SH-SY5Y (cell line): ENCODE results near the gene ITPR3.

Source experiments
- GATA2 ChIP-seq: IDR thresholded peaks from 2 replicates; pipeline ENCODE4 v1.6.1; 2011; ENCODE audit warnings: mild to moderate bottlenecking, low read depth, low read length
- GATA3 ChIP-seq: IDR thresholded peaks from 2 replicates; pipeline ENCODE4 v1.6.1; 2011; ENCODE audit warnings: low read depth, mild to moderate bottlenecking, low read length, moderate library complexity

ITPR3 gene

DNA sequence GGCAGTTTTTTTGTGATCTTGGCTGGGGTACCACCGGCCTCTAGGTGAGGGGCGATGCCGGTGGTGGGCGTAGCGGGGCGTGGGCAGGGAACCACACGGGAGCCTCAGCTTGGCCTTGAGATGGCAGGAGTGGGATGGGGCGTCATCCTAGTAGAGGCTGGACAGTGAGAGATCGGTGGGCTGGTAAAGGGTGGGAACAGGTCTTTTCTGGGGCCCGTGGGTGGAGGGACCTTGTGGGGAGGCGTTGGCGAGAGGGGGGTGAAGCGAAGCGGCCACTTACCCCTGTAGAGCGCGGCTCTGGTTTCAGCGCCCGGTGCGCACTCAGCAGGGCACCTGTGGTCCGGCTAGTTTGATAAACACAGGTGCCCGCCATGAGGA lies 12.0 kb downstream of the ITPR3 start:
- TF ChIP-seq GATA3 (no peak), GATA2 (no peak)

DNA sequence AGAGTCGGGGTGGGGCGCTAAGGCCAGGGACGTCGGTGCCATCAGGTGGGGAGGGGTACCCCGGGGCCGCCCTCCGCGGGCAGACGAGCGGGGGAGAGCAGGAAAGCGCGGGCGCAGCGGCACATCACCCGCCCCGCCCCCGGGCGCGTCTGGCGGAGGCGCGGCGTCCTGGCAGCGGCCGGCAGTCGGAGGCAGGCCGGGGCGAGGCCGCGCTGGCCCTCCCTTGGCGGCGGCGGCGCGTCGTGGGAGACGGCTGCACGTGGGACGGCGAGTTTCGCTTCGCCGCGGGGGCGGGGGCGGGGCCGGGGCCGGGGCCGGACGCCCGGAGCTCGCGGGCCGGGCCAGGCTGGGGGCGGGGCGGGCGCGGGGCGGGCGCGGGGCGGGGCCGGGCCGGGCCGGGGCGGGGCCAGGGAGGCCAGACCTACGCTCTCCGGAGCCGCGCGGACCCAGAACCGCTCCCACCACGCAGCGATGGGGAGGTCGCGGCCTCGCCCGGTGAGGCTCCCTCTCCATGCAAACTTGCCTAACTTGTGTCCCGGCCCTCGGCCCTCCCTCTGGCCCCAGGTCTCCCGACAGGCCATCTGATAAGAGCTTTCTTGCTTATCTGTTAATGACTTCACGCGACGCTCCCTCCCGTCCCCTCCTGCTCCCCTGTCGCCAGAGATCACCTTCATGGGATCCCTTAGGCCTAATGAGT lies 12.5 kb downstream of the ITPR3 start:
- no peak for TF ChIP-seq GATA3
- TF ChIP-seq GATA2: peak; percentile 71

DNA sequence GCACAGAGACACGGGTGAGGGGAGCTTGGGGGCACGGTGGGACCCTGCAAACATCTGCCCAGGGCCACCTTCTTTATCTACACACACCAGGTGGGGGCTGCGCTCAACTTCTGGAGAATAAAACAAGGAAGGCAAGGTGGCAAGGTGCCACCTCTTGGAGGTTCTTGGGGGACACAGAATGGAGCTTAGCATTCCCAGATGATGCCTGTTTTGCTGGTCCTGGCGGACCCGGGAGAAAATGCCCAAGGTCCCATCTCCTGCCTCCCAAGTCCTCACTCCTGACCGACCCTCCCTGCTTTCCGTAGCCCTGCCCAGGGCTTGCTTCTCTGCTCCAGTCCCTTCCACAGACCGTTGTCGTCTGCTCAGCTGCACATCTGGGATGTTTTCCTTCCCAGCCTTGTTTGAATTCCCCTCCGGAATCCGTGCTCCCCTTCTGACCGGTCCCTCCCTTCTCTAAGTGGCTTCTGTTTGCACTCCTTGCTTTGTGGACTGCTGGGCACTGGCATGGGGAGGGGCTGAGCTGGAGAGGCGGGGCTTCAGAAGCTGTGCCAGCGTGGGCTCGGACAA lies 13.1 kb downstream of the ITPR3 start:
- TF ChIP-seq GATA2 (no peak), GATA3 (no peak)

DNA sequence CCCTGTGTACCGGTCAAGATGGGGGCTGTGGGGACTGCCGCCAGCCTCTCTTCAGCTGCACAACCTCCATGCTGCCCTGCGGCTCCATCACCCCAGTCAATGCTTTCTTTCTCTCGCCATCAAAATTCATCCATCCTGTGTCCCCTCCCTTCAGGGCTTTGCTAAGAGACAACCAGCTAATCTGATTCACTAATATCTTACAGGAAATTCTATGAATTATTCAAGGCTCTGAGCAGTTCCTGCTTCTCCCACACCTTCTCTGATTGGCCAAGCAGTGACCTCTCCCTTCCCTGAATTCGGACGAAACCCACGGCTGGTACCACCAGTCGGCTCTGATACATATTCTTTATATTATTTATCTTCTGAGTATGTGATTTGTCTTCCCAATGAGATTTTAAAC lies 13.8 kb downstream of the ITPR3 start:
- TF ChIP-seq GATA3 (no peak), GATA2 (no peak)

DNA sequence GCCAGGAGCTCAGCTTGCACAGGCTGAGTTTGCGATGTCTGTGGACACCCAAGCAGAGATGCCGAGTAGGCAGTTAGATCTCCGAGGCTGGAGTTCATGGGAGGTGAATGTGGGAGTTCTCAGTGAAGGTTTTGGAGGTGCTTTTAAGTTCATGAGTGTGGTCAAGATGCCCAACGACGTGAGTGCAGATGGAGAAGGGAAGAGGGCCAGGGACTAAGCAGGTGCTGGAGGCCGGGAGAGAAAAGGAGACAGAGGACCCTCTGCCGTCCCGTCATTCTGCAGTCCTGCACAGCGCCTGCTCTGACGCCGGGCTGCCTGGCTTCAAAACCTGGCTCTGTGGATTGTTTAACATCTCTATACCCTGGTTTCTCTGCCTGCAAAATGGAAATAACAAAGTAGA lies 15.5 kb downstream of the ITPR3 start:
- no peak for TF ChIP-seq GATA2
- TF ChIP-seq GATA3: no peak

DNA sequence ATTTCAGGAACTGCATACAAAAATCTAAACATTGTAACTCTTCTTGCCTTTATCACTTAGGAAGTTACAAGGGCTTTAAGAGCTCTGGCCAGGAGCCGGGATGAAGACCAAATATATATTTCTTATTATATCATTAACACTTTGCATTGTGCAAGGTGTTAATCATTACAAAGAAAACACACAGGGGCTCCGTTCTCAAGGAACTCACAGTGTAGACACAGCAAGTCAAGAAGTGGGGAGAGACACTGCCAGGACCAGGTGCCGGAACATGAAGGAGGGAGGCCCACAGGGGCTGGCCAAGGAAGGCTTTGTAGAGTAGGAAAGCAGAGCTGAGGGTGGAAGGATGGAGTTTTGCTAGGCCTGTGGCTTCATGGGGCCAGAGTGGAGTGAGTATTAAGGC lies 17.4 kb downstream of the ITPR3 start:
- no peak for TF ChIP-seq GATA2

DNA sequence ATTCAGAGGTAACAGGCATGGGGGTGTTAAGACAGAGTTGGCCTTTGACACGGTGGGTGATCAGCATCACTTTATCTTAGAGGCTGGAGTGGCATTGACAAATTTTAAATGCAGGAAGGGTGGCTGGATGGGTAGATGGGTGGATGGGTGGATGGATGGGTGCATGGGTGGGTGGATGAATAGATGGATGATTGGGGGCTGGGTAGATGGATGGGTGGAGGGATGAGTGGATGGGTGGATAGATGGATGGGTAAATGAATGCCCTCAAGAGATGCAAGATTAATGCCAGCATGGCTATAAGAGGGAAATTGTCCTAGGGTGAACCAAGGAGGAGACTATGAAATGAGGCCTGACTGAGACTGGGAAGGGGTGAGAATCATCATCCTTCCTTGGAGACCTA lies 18.4 kb downstream of the ITPR3 start:
- TF ChIP-seq GATA3: no peak
- TF ChIP-seq GATA2: no peak

DNA sequence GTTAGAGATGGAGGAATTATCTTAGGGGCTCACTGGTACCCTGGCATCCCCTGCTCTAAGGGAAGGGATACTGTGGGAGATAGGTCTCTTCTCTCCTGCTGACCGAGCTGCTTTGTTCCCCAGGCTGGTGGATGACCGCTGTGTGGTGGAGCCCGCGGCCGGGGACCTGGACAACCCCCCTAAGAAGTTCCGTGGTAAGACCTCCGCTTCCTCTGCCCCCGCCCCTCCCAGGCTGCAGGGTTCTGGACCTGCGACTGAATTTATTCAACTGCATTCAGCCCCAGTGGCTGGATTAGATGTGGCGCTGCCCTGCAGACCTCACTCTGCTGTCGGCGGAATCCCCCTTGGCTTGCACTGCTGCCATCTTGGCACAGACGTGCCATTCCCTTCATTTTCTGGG lies 19.2 kb downstream of the ITPR3 start:
- TF ChIP-seq GATA3 (no peak), GATA2 (no peak)

DNA sequence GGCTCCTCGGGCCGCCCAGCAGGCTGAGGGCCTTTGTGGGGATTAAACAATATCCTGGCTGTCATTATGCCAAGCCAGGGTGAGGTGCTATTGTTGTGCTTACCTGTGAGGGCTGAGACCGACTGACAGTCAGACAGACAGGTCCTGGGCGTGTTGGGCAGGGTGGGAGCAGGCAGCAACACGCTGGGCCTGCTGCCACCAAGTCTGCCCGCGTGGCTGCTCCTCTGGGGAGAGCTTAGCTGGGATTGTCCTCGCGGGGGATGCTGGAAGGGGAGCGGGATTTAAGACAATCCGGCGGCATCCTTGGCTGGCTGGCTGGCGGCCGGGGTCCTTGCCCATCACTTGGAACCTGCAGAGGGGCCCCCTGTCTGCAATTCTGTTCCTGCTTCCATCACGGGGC lies 20.0 kb downstream of the ITPR3 start:
- TF ChIP-seq GATA2 (no peak), GATA3 (no peak)

DNA sequence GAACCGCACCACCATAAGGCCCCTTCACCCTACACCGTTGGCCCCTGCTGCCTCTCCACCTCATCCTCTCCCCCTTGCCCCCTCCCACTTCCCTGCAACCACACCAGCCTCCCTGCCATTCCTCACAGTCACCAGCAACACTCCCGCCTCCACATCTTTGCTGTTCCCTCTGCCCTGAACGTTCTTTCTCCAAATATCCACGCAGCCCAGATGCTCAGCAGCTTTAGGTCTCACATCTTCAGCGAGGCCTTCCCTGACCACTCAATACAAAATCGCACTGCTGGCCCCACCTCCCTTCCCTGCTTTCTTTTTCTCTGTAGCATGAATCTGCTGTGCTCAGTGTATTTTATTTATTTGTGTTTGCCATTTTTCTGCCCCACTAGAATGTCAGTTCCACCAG lies 20.5 kb downstream of the ITPR3 start:
- no peak for TF ChIP-seq GATA2
- no peak for TF ChIP-seq GATA3

DNA sequence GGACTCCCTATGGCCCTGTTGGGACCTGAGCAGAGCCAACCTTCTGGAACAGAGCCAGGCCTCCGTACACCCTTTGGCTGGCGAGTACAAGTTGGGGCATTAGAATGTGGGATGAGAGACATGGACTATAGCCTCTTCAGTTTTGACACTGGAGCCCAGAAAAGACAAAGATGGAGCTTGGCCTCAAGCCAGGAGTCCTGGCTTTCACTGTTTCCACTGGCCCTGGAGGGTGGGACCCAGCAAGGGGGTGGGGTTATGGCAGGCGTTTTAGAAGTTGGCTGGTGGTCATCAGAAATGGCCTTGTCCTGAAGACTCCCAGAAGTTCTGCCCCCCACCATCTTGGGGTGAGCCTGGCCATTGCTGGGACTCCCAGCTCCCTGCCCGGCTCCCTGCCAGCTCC lies 21.8 kb downstream of the ITPR3 start:
- no peak for TF ChIP-seq GATA3
- no peak for TF ChIP-seq GATA2

DNA sequence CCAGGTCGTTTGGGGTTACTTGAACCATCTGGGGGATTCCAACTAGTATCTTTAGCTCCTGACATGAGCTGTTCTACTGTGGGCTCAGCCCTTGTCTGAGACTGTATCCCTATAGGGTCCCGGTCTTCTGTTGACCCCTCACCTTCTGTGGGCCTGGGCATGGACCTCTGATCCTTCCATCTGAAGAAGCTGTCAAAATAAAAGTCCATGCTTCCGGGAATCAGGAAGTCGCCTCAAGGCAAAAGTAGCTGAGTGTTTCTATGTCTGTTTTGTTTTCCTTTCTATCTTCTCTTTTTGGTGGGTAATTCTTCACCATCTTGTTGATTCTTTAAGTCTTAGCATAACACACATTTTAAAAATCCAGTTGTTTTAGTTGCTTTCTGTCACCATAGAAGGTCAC lies 30.3 kb downstream of the ITPR3 start:
- TF ChIP-seq GATA2: no peak
- no peak for TF ChIP-seq GATA3

DNA sequence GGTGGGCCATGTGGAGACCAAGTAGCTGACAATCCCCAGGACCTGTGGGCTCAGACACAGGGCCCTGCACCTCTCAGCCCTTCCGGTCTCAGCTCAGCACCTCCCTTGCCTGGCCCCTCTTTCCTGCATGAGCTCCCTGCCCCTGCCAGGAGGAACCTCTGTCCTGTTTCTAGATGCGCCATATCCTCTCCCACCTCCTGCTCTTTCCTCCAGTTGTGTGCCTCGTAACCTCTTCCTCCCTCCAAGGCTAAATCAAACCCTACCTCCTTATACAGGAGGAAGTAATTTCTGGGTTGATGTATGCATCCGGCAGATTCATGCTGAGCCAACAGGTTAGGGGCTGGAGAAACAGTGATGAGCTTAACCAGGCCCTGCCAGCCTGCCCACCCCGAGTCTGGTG lies 30.9 kb downstream of the ITPR3 start:
- TF ChIP-seq GATA3 (no peak), GATA2 (no peak)

DNA sequence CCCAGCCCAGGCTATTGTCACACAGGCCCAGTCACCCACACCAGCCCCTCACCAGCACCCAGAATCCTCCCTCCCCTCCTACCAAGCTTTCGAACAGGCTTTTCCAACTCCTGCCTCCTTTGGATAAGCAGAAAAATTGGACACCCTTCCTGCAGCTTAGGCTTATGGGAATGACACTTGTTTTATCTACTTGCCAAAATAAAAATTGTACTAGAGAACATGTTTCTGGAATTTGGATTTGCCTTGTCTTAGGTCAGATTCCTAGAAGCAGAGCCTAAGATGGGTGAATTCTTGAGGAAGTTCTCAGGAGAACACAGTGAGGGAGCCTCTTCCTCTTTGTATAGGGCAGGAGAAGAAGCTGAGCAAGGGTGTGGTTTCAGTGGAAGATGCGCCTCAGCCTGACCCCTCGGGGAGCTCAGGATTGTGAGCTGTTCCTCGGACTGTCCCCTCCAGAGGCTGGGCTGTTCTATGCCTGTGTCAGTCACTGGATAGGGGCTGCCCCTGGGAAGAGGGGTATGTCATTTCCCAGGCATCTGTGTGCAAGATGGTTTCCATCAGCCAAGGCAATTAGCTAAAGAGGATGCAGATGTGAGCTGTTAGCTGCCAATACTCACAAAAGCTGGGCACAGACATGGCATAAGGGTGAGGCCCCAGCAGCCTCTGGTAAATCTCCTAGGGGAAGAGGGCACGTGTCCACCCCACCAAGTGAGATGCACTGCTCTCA lies 33.9 kb downstream of the ITPR3 start:
- TF ChIP-seq GATA3: no peak
- no peak for TF ChIP-seq GATA2

DNA sequence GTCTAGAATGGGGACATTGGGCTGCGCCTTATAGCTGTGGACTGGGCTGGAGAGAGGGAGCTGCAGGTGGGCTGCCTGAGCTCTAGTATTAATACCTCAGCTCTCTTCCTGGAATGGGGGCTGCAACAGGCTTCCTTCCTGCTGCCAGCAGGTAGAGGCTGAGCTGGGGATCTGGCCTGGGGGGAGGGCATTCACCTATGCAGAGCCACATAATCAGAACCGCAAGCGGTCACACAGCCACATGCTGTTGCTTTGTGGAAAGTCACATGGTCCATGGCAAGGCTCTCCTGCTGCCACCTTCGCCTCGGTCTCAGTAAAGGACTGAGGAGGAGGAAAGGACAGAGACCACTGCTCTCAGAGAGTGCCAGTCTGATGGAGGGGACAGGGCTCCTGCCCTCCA lies 35.7 kb downstream of the ITPR3 start:
- no peak for TF ChIP-seq GATA3
- TF ChIP-seq GATA2: no peak
